Measurements from ENCODE around the gene F7. TPM values are rescaled to one million over a fixed set of nuclear protein-coding genes. Genes with fewer than 3 reads are reported as not detected.

The F7 gene
- total RNA-seq, 1 donor from 2014 or later, result 0.06 TPM

GRCh38 chr13:113064534-113065405 is 40.8 kb upstream of the F7 start:
- DNase-seq (ENCODE audit: low read depth), result no peak
- no peak for TF ChIP-seq CTCF (conservative IDR thresholded peaks at IDR 0.05; ENCODE audit: low read depth, low read length)
- H3K4me3 ChIP-seq (ENCODE audit: low read depth, low read length), result no peak overlapping the region

GRCh38 chr13:113065406-113066141 is 40.0 kb upstream of the F7 start:
- DNase-seq (ENCODE audit: low read depth), result no peak
- TF ChIP-seq CTCF (conservative IDR thresholded peaks at IDR 0.05; ENCODE audit: low read depth, low read length), result no peak
- no peak overlapping the region for H3K4me3 ChIP-seq (ENCODE audit: low read depth, low read length)

- H3K4me3 ChIP-seq (ENCODE audit: low read depth, low read length), result no peak overlapping the region
- TF ChIP-seq CTCF (conservative IDR thresholded peaks at IDR 0.05; ENCODE audit: low read depth, low read length), result no peak
- DNase-seq (ENCODE audit: low read depth), result no peak
Observed at GRCh38 chr13:113066142-113066455, 39.5 kb upstream of the F7 start.

- no peak for DNase-seq (ENCODE audit: low read depth)
- TF ChIP-seq CTCF (conservative IDR thresholded peaks at IDR 0.05; ENCODE audit: low read depth, low read length), result no peak
Observed at GRCh38 chr13:113066746-113067145, 38.8 kb upstream of the F7 start.

GRCh38 chr13:113069861-113070805 is 35.5 kb upstream of the F7 start:
- TF ChIP-seq CTCF (conservative IDR thresholded peaks at IDR 0.05; ENCODE audit: low read depth, low read length), result no peak
- no peak for DNase-seq (ENCODE audit: low read depth)
- H3K4me3 ChIP-seq (ENCODE audit: low read depth, low read length), result no peak overlapping the region

More at GRCh38 chr13:113066746-113067145, 38.8 kb upstream of the F7 start:
- no peak overlapping the region for H3K4me3 ChIP-seq (ENCODE audit: low read depth, low read length)

GRCh38 chr13:113070855-113071254 is 34.7 kb upstream of the F7 start:
- no peak overlapping the region for H3K4me3 ChIP-seq (ENCODE audit: low read depth, low read length)
- no peak for TF ChIP-seq CTCF (conservative IDR thresholded peaks at IDR 0.05; ENCODE audit: low read depth, low read length)
- DNase-seq (ENCODE audit: low read depth), result no peak
